WTC11 (cell line): ENCODE data around the gene TGM4. TPM values are rescaled to one million over a fixed set of nuclear protein-coding genes. Genes with fewer than 3 reads are reported as not detected.

Experiments used
- ATAC-seq: fragments of 200-7000 bp; cut with Tn5 transposase; 2 replicates; pipeline ENCODE4 v1.10.0; 2021; ENCODE audit warnings: mild to moderate bottlenecking, moderate library complexity
- CTCF ChIA-PET: fragments of 300-600 bp; sonication (Branson Sonifier 250); formaldehyde crosslinking; loops from one replicate; lab custom pipeline; 2021; ENCODE audit warnings: antibody characterized with exemption; lab: Charles Lee
- POLR2A ChIA-PET: fragments of 350-600 bp; sonication (Branson Sonifier 250); formaldehyde crosslinking; loops from one replicate; lab custom pipeline; 2021; ENCODE audit warnings: antibody characterized with exemption; lab: Charles Lee
- DNase-seq: peaks from one replicate; pipeline ENCODE4 v3.0.0; 2021; ENCODE audit warnings: low spot score
- H3K27ac Mint-ChIP-seq: 2 replicates; pipeline ENCODE4 v1.8.0; 2021; ENCODE audit warnings: mixed read lengths
- H3K27me3 Mint-ChIP-seq: 2 replicates; pipeline ENCODE4 v1.8.0; 2021; ENCODE audit warnings: low read depth, mild to moderate bottlenecking, moderate library complexity, mixed read lengths
- H3K36me3 Mint-ChIP-seq: 2 replicates; pipeline ENCODE4 v1.8.0; 2021; ENCODE audit warnings: mixed read lengths
- H3K4me1 Mint-ChIP-seq: 2 replicates; pipeline ENCODE4 v1.8.0; 2022; ENCODE audit warnings: mixed read lengths
- H3K4me3 Mint-ChIP-seq: 2 replicates; pipeline ENCODE4 v1.8.0; 2021; ENCODE audit warnings: mild to moderate bottlenecking, moderate library complexity, mixed read lengths
- H3K9me3 Mint-ChIP-seq: 2 replicates; pipeline ENCODE4 v1.8.0; 2021; ENCODE audit warnings: mixed read lengths
- ATF1 ChIP-seq: sonication (generic); formaldehyde crosslinking; IDR thresholded peaks from 2 replicates; pipeline ENCODE4 v1.8.1; 2023; ENCODE audit warnings: mild to moderate bottlenecking, moderate library complexity, missing genetic modification reagents
- CDX4 ChIP-seq: fragments of 250-450 bp; sonication (Bioruptor Pico); IDR thresholded peaks from 2 replicates; pipeline ENCODE4 v1.9.0; 2021; ENCODE audit warnings: moderate library complexity, mild to moderate bottlenecking, inconsistent platforms, borderline replicate concordance
- GABPB1 ChIP-seq: sonication (generic); formaldehyde crosslinking; IDR thresholded peaks from 2 replicates; pipeline ENCODE4 v1.8.1; 2023; ENCODE audit warnings: mild to moderate bottlenecking, missing genetic modification reagents
- GRHL2 ChIP-seq: fragments of 250-450 bp; sonication (Bioruptor Pico); IDR thresholded peaks from 2 replicates; pipeline ENCODE4 v1.8.0; 2022; ENCODE audit warnings: mild to moderate bottlenecking, moderate library complexity; ENCODE audit not compliant: insufficient replicate concordance, severe bottlenecking
- GTF2I ChIP-seq: fragments of 250-450 bp; sonication (Bioruptor Pico); conservative IDR thresholded peaks from 2 replicates; pipeline ENCODE4 v1.4.0; 2021; ENCODE audit warnings: mild to moderate bottlenecking
- IRF1 ChIP-seq: sonication (generic); formaldehyde crosslinking; IDR thresholded peaks from 2 replicates; pipeline ENCODE4 v1.8.0; 2023; ENCODE audit warnings: missing genetic modification reagents
- JAZF1 ChIP-seq: fragments of 250-450 bp; sonication (Bioruptor Pico); IDR thresholded peaks from 2 replicates; pipeline ENCODE4 v1.9.0; 2021; ENCODE audit warnings: moderate library complexity, mild to moderate bottlenecking, inconsistent platforms
- TEAD1 ChIP-seq: sonication (generic); formaldehyde crosslinking; IDR thresholded peaks from 2 replicates; pipeline ENCODE4 v1.8.0; 2022; ENCODE audit warnings: mild to moderate bottlenecking, missing genetic modification reagents
- USF2 ChIP-seq: sonication (generic); formaldehyde crosslinking; IDR thresholded peaks from 2 replicates; pipeline ENCODE4 v1.8.1; 2023; ENCODE audit warnings: mild to moderate bottlenecking, missing genetic modification reagents, moderate library complexity
- ZNF317 ChIP-seq: sonication (generic); formaldehyde crosslinking; IDR thresholded peaks from 2 replicates; pipeline ENCODE4 v1.8.1; 2023; ENCODE audit warnings: low read depth, mild to moderate bottlenecking, moderate library complexity, missing genetic modification reagents, borderline replicate concordance
- ZNF671 ChIP-seq: fragments of 250-450 bp; sonication (Bioruptor Pico); IDR thresholded peaks from 2 replicates; pipeline ENCODE4 v1.8.0; 2021; ENCODE audit warnings: mild to moderate bottlenecking
- total RNA-seq: library from RNA; stranded (reverse); gene quantifications from 3 replicates; pipeline ENCODE4 v1.2.3, GENCODE V29; 2021
- TF ChIP-seq, protein P1 (sequence below): sonication (generic); formaldehyde crosslinking; IDR thresholded peaks from 2 replicates; pipeline ENCODE4 v1.8.0; 2023; ENCODE audit warnings: missing genetic modification reagents, mild to moderate bottlenecking, borderline replicate concordance
- TF ChIP-seq, protein P2 (sequence below): fragments of 250-450 bp; sonication (Bioruptor Pico); IDR thresholded peaks from 2 replicates; pipeline ENCODE4 v2.1.2; 2022; ENCODE audit warnings: mild to moderate bottlenecking, moderate library complexity
- TF ChIP-seq, protein P3 (sequence below): fragments of 250-450 bp; sonication (Bioruptor Pico); conservative IDR thresholded peaks from 2 replicates; pipeline ENCODE4 v1.9.0; 2021; ENCODE audit warnings: mild to moderate bottlenecking

The TGM4 gene
- total RNA-seq, 1 experiment from 2014 or later: not detected

GRCh38 chr3:44827196-44827595, 47.2 kb upstream of the TGM4 start:
- no peak overlapping the region for H3K27ac Mint-ChIP-seq
- DNase-seq: no peak
- peaks cover 3% of the 10 kb centered on the region; the same call in 1 of the 2 replicates for H3K27me3 Mint-ChIP-seq
- H3K9me3 Mint-ChIP-seq: peaks cover 11% of the 10 kb centered on the region
- no peaks in the 10 kb centered on the region for H3K4me1 Mint-ChIP-seq
- ATAC-seq: no peak
- peaks cover 78% of the 10 kb centered on the region for H3K36me3 Mint-ChIP-seq
- TF ChIP-seq, protein P1, sequence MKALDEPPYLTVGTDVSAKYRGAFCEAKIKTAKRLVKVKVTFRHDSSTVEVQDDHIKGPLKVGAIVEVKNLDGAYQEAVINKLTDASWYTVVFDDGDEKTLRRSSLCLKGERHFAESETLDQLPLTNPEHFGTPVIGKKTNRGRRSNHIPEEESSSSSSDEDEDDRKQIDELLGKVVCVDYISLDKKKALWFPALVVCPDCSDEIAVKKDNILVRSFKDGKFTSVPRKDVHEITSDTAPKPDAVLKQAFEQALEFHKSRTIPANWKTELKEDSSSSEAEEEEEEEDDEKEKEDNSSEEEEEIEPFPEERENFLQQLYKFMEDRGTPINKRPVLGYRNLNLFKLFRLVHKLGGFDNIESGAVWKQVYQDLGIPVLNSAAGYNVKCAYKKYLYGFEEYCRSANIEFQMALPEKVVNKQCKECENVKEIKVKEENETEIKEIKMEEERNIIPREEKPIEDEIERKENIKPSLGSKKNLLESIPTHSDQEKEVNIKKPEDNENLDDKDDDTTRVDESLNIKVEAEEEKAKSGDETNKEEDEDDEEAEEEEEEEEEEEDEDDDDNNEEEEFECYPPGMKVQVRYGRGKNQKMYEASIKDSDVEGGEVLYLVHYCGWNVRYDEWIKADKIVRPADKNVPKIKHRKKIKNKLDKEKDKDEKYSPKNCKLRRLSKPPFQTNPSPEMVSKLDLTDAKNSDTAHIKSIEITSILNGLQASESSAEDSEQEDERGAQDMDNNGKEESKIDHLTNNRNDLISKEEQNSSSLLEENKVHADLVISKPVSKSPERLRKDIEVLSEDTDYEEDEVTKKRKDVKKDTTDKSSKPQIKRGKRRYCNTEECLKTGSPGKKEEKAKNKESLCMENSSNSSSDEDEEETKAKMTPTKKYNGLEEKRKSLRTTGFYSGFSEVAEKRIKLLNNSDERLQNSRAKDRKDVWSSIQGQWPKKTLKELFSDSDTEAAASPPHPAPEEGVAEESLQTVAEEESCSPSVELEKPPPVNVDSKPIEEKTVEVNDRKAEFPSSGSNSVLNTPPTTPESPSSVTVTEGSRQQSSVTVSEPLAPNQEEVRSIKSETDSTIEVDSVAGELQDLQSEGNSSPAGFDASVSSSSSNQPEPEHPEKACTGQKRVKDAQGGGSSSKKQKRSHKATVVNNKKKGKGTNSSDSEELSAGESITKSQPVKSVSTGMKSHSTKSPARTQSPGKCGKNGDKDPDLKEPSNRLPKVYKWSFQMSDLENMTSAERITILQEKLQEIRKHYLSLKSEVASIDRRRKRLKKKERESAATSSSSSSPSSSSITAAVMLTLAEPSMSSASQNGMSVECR (CRISPR knock-in tag): no peak
- TF ChIP-seq ZNF671 (CRISPR knock-in tag) (no peak), GRHL2 (CRISPR knock-in tag) (no peak), IRF1 (no peak), JAZF1 (CRISPR knock-in tag) (no peak), USF2 (no peak), GABPB1 (no peak), ZNF317 (CRISPR knock-in tag) (no peak)
- TF ChIP-seq, all 79 proteins: peak for 0
- H3K4me3 Mint-ChIP-seq: no peak overlapping the region
- ChIA-PET CTCF (no interaction called here), POLR2A (no interaction called here)

GRCh38 chr3:44831232-44831631, 43.2 kb upstream of the TGM4 start:
- no peaks in the 10 kb centered on the region for H3K4me1 Mint-ChIP-seq
- H3K4me3 Mint-ChIP-seq: no peak overlapping the region
- TF ChIP-seq, protein P1 (CRISPR knock-in tag): no peak
- TF ChIP-seq GTF2I (CRISPR knock-in tag): no peak
- no peak for TF ChIP-seq TEAD1 (CRISPR knock-in tag)
- no peak for TF ChIP-seq ZNF671 (CRISPR knock-in tag)
- no peak for TF ChIP-seq ATF1 (CRISPR knock-in tag)
- TF ChIP-seq, protein P2, sequence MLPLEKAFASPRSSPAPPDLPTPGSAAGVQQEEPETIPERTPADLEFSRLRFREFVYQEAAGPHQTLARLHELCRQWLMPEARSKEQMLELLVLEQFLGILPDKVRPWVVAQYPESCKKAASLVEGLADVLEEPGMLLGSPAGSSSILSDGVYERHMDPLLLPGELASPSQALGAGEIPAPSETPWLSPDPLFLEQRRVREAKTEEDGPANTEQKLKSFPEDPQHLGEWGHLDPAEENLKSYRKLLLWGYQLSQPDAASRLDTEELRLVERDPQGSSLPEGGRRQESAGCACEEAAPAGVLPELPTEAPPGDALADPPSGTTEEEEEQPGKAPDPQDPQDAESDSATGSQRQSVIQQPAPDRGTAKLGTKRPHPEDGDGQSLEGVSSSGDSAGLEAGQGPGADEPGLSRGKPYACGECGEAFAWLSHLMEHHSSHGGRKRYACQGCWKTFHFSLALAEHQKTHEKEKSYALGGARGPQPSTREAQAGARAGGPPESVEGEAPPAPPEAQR (CRISPR knock-in tag): no peak
- no peak for TF ChIP-seq IRF1
- TF ChIP-seq, protein P3, sequence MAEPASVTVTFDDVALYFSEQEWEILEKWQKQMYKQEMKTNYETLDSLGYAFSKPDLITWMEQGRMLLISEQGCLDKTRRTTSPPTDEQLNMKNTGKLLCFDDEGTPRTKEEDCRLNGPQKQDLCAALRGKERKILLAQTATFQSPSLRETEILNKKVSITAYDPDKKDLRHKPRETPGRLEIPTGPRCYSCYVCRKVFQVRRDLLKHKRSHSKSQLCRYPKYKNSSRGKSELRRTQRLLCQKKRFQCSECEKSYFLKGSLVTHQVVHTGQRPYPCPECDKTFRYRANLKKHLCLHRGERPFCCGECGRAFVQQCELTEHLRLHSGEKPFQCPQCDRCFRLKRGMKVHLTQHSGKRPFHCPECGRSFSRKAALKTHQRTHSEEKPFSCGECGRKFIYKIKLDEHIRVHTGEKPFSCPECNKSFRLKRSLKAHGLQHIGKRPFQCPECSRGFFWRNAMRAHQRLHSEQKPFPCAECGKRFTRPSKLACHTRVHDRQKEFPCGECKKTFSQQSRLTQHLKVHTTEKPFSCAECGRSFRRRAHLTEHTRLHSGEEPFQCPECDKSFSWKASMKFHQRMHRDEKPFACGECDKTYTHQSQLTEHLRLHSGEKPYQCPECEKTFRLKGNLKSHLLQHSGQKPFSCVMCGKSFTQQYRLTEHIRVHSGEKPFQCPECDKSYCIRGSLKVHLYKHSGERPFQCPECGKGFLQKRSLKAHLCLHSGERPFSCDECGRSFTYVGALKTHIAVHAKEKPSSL (CRISPR knock-in tag): no peak
- no peak for TF ChIP-seq CDX4 (CRISPR knock-in tag)
- no peak overlapping the region for H3K27ac Mint-ChIP-seq
- POLR2A ChIA-PET: no interaction called here
- DNase-seq: no peak
- H3K9me3 Mint-ChIP-seq: peaks cover 5% of the 10 kb centered on the region
- ATAC-seq: no peak
- peaks cover 61% of the 10 kb centered on the region for H3K36me3 Mint-ChIP-seq
- no peaks in the 10 kb centered on the region for H3K27me3 Mint-ChIP-seq
- CTCF ChIA-PET: no interaction called here
